Esophagus squamous epithelium (tissue), 5 donors: ENCODE measurements around the gene CCNL1. TPM values are rescaled to one million over a fixed set of nuclear protein-coding genes. Genes with fewer than 3 reads are reported as not detected.

Source experiments
- DNase-seq: peaks from one replicate; lab custom pipeline; 2025; lab: John Stamatoyannopoulos, UW
- H3K27ac ChIP-seq, 4 donors: fragments of 200-600 bp; sonication (generic); one replicate each; pipeline ENCODE4 v1.5.1; 2016 to 2019; ENCODE audit warnings: mild to moderate bottlenecking in 1 of 4
- H3K27me3 ChIP-seq, 4 donors: fragments of 200-600 bp; sonication (generic); 1 replicate in 3 of 4; 2 replicates in 1 of 4; pipeline versions ENCODE4 v1.5.1 to v1.6.0; 2017 to 2021; ENCODE audit warnings: antibody characterized with exemption in 1 of 4
- H3K36me3 ChIP-seq, 3 donors: fragments of 200-600 bp; sonication (generic); one replicate each; pipeline ENCODE4 v1.5.1; 2016 to 2019
- H3K4me1 ChIP-seq, 3 donors: fragments of 200-600 bp; sonication (generic); one replicate each; pipeline ENCODE4 v1.5.1; 2017 to 2019
- H3K4me3 ChIP-seq, 4 donors: fragments of 200-600 bp; sonication (generic); 1 replicate in 3 of 4; 2 replicates in 1 of 4; pipeline ENCODE4 v1.5.1; 2016 to 2019; ENCODE audit warnings: mild to moderate bottlenecking in 2 of 4, moderate library complexity in 1 of 4
- H3K9me3 ChIP-seq, 3 donors: fragments of 200-600 bp; sonication (generic); one replicate each; pipeline ENCODE4 v1.5.1; 2016 to 2019
- POLR2A ChIP-seq, 4 donors: fragments of 450-650 bp; IDR thresholded peaks; one replicate each; pipeline ENCODE4 v1.6.1; 2017; ENCODE audit warnings: antibody characterized with exemption in 4 of 4, mild to moderate bottlenecking in 4 of 4, moderate library complexity in 3 of 4
- WGBS, 2 donors: methylation state at CpG; one replicate each; pipeline ENCODE4 v1.1.5; 2018; 5-methylcytosine and 5-hydroxymethylcytosine counted together
- intact Hi-C: fragments of 100-400 bp; cut with DNase I; formaldehyde crosslinking; loops from one replicate; pipeline ENCODE4 v1.15.0; 2022
- total RNA-seq, 4 donors: library from RNA; depleted of rRNA; stranded (reverse); fragments of >200 nt; gene quantifications; one replicate each; pipeline ENCODE4 v1.1.0, GENCODE V29; 2016
- TF ChIP-seq, protein P1 (sequence below), 6 experiments: fragments of 450-650 bp in 4 of 6; fragments of 200-600 bp in 2 of 6; sonication (generic) in 2 of 6; IDR thresholded peaks; one replicate each; pipeline ENCODE4 v1.5.1; 2016 to 2019; ENCODE audit warnings: antibody characterized with exemption in 6 of 6, mild to moderate bottlenecking in 4 of 6, moderate library complexity in 4 of 6
- donor health status: DM: yes; HTN: yes; CAD: no.

Gene CCNL1
- total RNA-seq, 4 donors from 2014 or later, result 51.0 to 185 (median 121) TPM

DNA sequence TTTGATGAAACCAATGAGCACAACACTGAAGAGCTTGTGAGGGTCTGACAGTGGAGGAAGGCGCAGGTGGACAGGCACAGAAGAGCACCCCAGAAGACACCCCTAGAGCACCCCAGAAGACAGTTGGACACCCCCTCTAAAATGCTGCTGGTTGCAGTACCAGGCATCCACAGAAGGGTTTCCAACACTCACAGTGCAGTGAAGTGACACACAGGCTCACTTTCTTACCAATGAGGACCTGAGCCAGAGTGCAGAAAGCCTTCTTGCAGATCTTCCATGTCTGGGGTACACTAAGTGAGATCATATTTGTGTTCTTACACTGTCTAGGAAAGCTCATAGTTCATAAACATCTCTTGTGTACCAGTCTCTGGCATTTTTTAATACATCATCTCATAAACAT lies 27.6 kb downstream of the CCNL1 start:
- H3K27ac ChIP-seq, result no peak overlapping the region
- WGBS, 2 donors, result 86 to 100% methylated on average over 1 of the region's 1 CpG

DNA sequence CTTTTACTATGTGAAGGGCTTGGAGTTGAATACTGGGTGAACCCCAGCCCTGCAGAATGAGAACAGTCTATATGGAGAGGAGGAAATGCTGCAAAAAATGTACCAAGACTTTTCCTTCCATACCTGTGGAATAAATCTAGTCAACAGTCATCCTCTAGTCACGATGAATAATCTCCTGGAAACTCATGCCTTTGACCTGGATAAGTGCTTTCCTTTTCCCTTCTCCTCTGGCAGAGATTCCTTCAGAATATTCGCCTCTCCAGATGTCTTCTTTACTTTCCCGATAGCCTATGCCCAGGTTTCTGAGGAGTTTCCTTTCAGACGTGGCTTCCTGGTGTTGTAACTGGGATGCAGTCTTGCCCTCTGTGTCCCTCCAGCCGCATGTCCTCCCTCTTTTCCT lies 28.1 kb downstream of the CCNL1 start:
- WGBS, 2 donors, result 54 to 58% methylated on average over 5 of the region's 5 CpGs
- DNase-seq, result no peak
- Histone ChIP-seq H3K27me3 (peaks cover 0 to 41% (median 0%) of the 10 kb centered on the region in 4 donors), H3K4me3 (no peak overlapping the region), H3K27ac (peak overlapping the region in 1 of 4 donors; percentile 22), H3K9me3 (no peaks in the 10 kb centered on the region), H3K36me3 (no peaks in the 10 kb centered on the region), H3K4me1 (peaks cover 10 to 61% (median 37%) of the 10 kb centered on the region in 3 donors)
- TF ChIP-seq POLR2A (IDR thresholded peaks at IDR 0.05), result no peak
- TF ChIP-seq, protein P1, sequence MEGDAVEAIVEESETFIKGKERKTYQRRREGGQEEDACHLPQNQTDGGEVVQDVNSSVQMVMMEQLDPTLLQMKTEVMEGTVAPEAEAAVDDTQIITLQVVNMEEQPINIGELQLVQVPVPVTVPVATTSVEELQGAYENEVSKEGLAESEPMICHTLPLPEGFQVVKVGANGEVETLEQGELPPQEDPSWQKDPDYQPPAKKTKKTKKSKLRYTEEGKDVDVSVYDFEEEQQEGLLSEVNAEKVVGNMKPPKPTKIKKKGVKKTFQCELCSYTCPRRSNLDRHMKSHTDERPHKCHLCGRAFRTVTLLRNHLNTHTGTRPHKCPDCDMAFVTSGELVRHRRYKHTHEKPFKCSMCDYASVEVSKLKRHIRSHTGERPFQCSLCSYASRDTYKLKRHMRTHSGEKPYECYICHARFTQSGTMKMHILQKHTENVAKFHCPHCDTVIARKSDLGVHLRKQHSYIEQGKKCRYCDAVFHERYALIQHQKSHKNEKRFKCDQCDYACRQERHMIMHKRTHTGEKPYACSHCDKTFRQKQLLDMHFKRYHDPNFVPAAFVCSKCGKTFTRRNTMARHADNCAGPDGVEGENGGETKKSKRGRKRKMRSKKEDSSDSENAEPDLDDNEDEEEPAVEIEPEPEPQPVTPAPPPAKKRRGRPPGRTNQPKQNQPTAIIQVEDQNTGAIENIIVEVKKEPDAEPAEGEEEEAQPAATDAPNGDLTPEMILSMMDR (IDR thresholded peaks at IDR 0.05), result no peak
- intact Hi-C loops, result no loop called here

More for the DNA sequence above, 27.6 kb downstream of the CCNL1 start:
- TF ChIP-seq POLR2A (IDR thresholded peaks at IDR 0.05), result no peak
- TF ChIP-seq, protein P1 (IDR thresholded peaks at IDR 0.05), result peak in 1 of 6 experiments; percentile 18
- Histone ChIP-seq H3K9me3 (no peaks in the 10 kb centered on the region), H3K36me3 (no peaks in the 10 kb centered on the region), H3K4me3 (no peak overlapping the region), H3K4me1 (peaks cover 15 to 66% (median 42%) of the 10 kb centered on the region in 3 donors), H3K27me3 (peaks cover 0 to 41% (median 0%) of the 10 kb centered on the region in 4 donors)
- intact Hi-C loops, result no loop called here
- no peak for DNase-seq

DNA sequence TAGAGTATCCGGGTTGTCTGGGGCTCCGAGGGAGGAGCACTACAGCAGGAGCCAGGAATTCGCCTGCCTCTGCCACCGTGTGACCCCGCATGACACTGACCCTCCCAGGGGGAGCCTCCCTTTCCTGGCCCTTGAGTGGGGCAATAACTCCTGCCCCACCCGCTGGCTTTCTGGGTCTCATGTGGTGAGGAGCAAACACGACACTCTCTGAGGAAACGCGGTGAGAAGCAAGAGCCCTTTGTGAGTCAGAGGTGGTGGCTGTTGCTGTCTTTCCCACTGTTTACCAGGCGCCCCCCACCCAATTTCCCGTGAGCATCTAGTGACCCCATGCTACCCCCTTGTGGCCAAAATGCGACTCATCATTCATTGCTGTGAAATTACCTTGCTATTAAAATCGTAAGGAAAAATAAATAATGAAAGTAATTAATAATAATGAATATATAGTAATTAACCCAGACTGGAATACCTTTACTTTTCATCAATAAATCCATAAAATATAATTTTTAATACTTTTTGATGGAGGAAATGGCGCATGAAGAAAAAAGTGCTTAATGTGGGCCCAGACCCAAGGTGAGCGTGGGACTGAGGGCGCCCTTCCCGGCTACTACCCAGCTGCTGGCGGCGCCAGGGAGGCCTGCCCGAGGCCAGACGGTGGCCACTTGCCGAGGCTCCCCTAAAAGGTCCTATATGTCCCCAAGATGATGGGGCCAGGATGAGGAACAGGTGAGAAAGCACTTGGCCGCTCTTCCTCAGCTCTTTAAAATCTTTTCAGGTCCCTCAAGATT lies 29.3 kb downstream of the CCNL1 start:
- 25 to 28% methylated on average over 18 of the region's 23 CpGs for WGBS, 2 donors
- Histone ChIP-seq H3K9me3 (no peaks in the 10 kb centered on the region), H3K27ac (peak overlapping the region; percentile 60 to 85 (median 73)), H3K4me3 (peak overlapping the region in 3 of 4 donors; percentile 3 to 41 (median 8)), H3K4me1 (peaks cover 6 to 49% (median 25%) of the 10 kb centered on the region in 3 donors), H3K27me3 (peaks cover 0 to 36% (median 0%) of the 10 kb centered on the region in 4 donors), H3K36me3 (no peaks in the 10 kb centered on the region)
- TF ChIP-seq POLR2A (IDR thresholded peaks at IDR 0.05), result no peak
- TF ChIP-seq, protein P1 (IDR thresholded peaks at IDR 0.05), result peak; percentile 43 to 72 (median 58)
- DNase-seq, result no peak
- intact Hi-C loops, result no loop called here

DNA sequence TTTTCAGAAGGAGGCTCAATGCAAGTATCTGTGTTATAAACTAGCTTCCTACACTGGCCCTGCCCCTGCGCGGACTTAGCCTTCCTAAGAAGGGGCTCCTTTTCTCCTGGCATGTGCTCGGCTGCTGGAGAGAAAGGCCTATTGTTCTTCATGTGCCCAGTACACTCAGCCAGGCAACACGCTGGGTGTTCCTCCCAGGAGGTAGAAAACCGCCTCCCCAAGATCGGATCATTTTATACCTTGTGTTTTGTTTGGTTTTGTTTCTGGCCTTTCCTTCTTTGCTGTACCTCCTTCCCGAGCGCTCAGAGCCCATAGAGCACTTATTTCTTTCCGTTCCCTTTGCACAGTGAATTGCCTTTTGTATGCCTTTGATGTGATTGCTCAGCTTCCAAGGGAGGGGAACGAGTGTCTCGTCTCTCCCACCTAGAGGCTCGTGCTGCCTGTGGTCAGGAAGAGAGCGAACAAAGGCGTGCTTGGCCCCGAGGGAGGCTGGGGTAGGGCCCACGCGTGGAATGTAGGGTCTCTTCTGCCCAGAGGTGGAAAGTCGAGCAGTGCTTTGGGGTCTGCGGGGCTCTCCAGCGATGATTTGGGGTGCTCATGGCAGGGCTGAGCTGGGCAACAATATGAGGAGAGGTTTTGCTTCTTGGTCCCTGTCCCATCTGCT lies 30.0 kb downstream of the CCNL1 start:
- 40 to 64% methylated on average over 9 of the region's 20 CpGs for WGBS, 2 donors
- DNase-seq, result no peak

More for the DNA sequence above, 30.0 kb downstream of the CCNL1 start:
- Histone ChIP-seq H3K4me1 (peaks cover 6 to 41% (median 25%) of the 10 kb centered on the region in 3 donors), H3K27ac (peak overlapping the region; percentile 60 to 85 (median 73)), H3K9me3 (no peaks in the 10 kb centered on the region), H3K36me3 (no peaks in the 10 kb centered on the region), H3K27me3 (peaks cover 0 to 29% (median 0%) of the 10 kb centered on the region in 4 donors), H3K4me3 (peak overlapping the region in 3 of 4 donors; percentile 3 to 41 (median 8))
- no peak for TF ChIP-seq POLR2A (IDR thresholded peaks at IDR 0.05)
- TF ChIP-seq, protein P1 (IDR thresholded peaks at IDR 0.05), result no peak
- intact Hi-C loops, result no loop called here
